MCF 10A (cell line): ENCODE data around the gene MAB21L4. TPM values are rescaled to one million over a fixed set of nuclear protein-coding genes. Genes with fewer than 3 reads are reported as not detected.

Experiments
- BruUV-seq: library from RNA; stranded (reverse); fragments of 400-500 nt; replicated peaks from 2 replicates; lab custom pipeline; 2021; lab: Mats Ljungman, UMichigan
- CTCF ChIA-PET: fragments of 300-600 bp; sonication (Branson Sonifier 250); formaldehyde crosslinking; extraction: SDS; loops from one replicate; lab custom pipeline; 2021; ENCODE audit warnings: antibody characterized with exemption, inconsistent platforms; lab: Yijun Ruan, JAX
- POLR2A ChIA-PET: fragments of 300-600, 350-650 bp; sonication (Branson Sonifier 250); formaldehyde crosslinking; extraction: SDS; loops from one replicate; lab custom pipeline; 2020; ENCODE audit warnings: antibody characterized with exemption, inconsistent platforms; lab: Yijun Ruan, JAX
- DNase-seq: peaks from one replicate; pipeline ENCODE4 v3.0.0-alpha.2; 2018; ENCODE audit not compliant: unreplicated experiment
- H3K27ac Mint-ChIP-seq: one replicate; pipeline ENCODE4 v1.8.0; 2022; ENCODE audit warnings: mild to moderate bottlenecking, low read depth, mixed read lengths; ENCODE audit not compliant: unreplicated experiment
- H3K27me3 Mint-ChIP-seq: one replicate; pipeline ENCODE4 v1.8.0; 2022; ENCODE audit warnings: mixed read lengths; ENCODE audit not compliant: insufficient read depth, unreplicated experiment
- H3K36me3 Mint-ChIP-seq: one replicate; pipeline ENCODE4 v1.8.0; 2022; ENCODE audit warnings: mild to moderate bottlenecking, moderate library complexity, mixed read lengths; ENCODE audit not compliant: insufficient read depth, unreplicated experiment
- H3K4me1 Mint-ChIP-seq: one replicate; pipeline ENCODE4 v1.8.0; 2022; ENCODE audit warnings: mixed read lengths; ENCODE audit not compliant: insufficient read depth, unreplicated experiment
- H3K4me3 Mint-ChIP-seq: one replicate; pipeline ENCODE4 v1.8.0; 2022; ENCODE audit warnings: mild to moderate bottlenecking, moderate library complexity, mixed read lengths; ENCODE audit not compliant: unreplicated experiment
- H3K9me3 Mint-ChIP-seq: one replicate; pipeline ENCODE4 v1.8.0; 2022; ENCODE audit warnings: mixed read lengths; ENCODE audit not compliant: unreplicated experiment
- CTCF ChIP-seq: fragments of 200-600 bp; IDR thresholded peaks from one replicate; pipeline ENCODE4 v1.8.0; 2022; ENCODE audit warnings: antibody characterized with exemption, mild to moderate bottlenecking; ENCODE audit not compliant: unreplicated experiment
- intact Hi-C: fragments of 100-400 bp; cut with micrococcal nuclease; formaldehyde crosslinking; loops from 2 replicates; pipeline ENCODE4 v1.14.1; 2022
- total RNA-seq: library from RNA; stranded (reverse); gene quantifications from 2 replicates; pipeline ENCODE4 v1.2.3, GENCODE V29; 2022

MAB21L4 gene
- total RNA-seq, 1 experiment from 2014 or later: not detected

- no peak for DNase-seq
- no TSS peak for BruUV-seq
- ChIA-PET CTCF (interaction anchor here (0.8 kb wide), 1 partner anchor 25 kb away, joined by 4 read pairs; no protein-coding TSS in a partner anchor), POLR2A (no interaction called here)
- intact Hi-C loops: no loop called here
- Mint-ChIP-seq H3K9me3 (no peaks in the 10 kb centered on the region), H3K4me3 (no peak overlapping the region), H3K27ac (no peak overlapping the region), H3K27me3 (no peaks in the 10 kb centered on the region), H3K36me3 (no peaks in the 10 kb centered on the region), H3K4me1 (no peaks in the 10 kb centered on the region)
- no peak for TF ChIP-seq CTCF
These were observed 14.0 kb downstream of the MAB21L4 start for GRCh38 chr2:240881913-240882312.

- Mint-ChIP-seq H3K4me3 (no peak overlapping the region), H3K36me3 (no peaks in the 10 kb centered on the region), H3K27me3 (no peaks in the 10 kb centered on the region), H3K27ac (no peak overlapping the region), H3K9me3 (no peaks in the 10 kb centered on the region), H3K4me1 (no peaks in the 10 kb centered on the region)
- CTCF ChIA-PET: interaction anchor here (0.8 kb wide), 1 partner anchor 12 kb away, joined by 3 read pairs; no protein-coding TSS in a partner anchor
- intact Hi-C loops: no loop called here
- TF ChIP-seq CTCF: no peak
- DNase-seq: no peak
- POLR2A ChIA-PET: no interaction called here
- BruUV-seq: no TSS peak
These were observed 16.9 kb downstream of the MAB21L4 start for GRCh38 chr2:240879105-240879504.

- BruUV-seq: no TSS peak
- H3K36me3 Mint-ChIP-seq: no peaks in the 10 kb centered on the region
- H3K27me3 Mint-ChIP-seq: no peaks in the 10 kb centered on the region
- H3K4me1 Mint-ChIP-seq: no peaks in the 10 kb centered on the region
- H3K27ac Mint-ChIP-seq: no peak overlapping the region
- ChIA-PET POLR2A (no interaction called here), CTCF (interaction anchor here (0.8 kb wide), 1 partner anchor 11 kb away, joined by 3 read pairs; no protein-coding TSS in a partner anchor)
- H3K9me3 Mint-ChIP-seq: no peaks in the 10 kb centered on the region
- intact Hi-C loops: no loop called here
- TF ChIP-seq CTCF: no peak
- no peak overlapping the region for H3K4me3 Mint-ChIP-seq
- DNase-seq: no peak
These were observed 17.5 kb downstream of the MAB21L4 start for GRCh38 chr2:240878341-240878936.

- POLR2A ChIA-PET: interaction anchor here (0.5 to 0.9 kb wide), 2 partner anchors 30 to 48 kb away, joined by 3 to 4 read pairs; no protein-coding TSS in a partner anchor
- no peak for DNase-seq
- H3K27ac Mint-ChIP-seq: no peak overlapping the region
- intact Hi-C loops: no loop called here
- no peak for TF ChIP-seq CTCF
- H3K9me3 Mint-ChIP-seq: no peaks in the 10 kb centered on the region
- CTCF ChIA-PET: no interaction called here
- no peaks in the 10 kb centered on the region for H3K4me1 Mint-ChIP-seq
- H3K4me3 Mint-ChIP-seq: no peak overlapping the region
- no peaks in the 10 kb centered on the region for H3K27me3 Mint-ChIP-seq
- no TSS peak for BruUV-seq
- no peaks in the 10 kb centered on the region for H3K36me3 Mint-ChIP-seq
These were observed 18.3 kb downstream of the MAB21L4 start for GRCh38 chr2:240877460-240878340.
